Skin epidermis (tissue), 12 donors: ENCODE measurements around the gene PLCD3.
"Not testable (repeated sequence)": the region's sequence is repeated elsewhere in the genome, so short reads cannot be mapped to it uniquely, and the experiment has no call there.

ENCODE experiments used
- H3K27ac ChIP-seq, 21 experiments: fragments of 200-600 bp; sonication (generic) in 11 of 21; one replicate each; pipeline ENCODE4 v1.5.0; 2020; ENCODE audit warnings: mild to moderate bottlenecking in 3 of 21, inconsistent platforms in 2 of 21, moderate library complexity in 2 of 21
- H3K4me3 ChIP-seq, 7 experiments: fragments of 200-600 bp; sonication (generic) in 2 of 7; one replicate each; pipeline ENCODE4 v1.5.0; 2020; ENCODE audit warnings: inconsistent platforms in 2 of 7, mild to moderate bottlenecking in 2 of 7, moderate library complexity in 1 of 7

The PLCD3 gene

DNA sequence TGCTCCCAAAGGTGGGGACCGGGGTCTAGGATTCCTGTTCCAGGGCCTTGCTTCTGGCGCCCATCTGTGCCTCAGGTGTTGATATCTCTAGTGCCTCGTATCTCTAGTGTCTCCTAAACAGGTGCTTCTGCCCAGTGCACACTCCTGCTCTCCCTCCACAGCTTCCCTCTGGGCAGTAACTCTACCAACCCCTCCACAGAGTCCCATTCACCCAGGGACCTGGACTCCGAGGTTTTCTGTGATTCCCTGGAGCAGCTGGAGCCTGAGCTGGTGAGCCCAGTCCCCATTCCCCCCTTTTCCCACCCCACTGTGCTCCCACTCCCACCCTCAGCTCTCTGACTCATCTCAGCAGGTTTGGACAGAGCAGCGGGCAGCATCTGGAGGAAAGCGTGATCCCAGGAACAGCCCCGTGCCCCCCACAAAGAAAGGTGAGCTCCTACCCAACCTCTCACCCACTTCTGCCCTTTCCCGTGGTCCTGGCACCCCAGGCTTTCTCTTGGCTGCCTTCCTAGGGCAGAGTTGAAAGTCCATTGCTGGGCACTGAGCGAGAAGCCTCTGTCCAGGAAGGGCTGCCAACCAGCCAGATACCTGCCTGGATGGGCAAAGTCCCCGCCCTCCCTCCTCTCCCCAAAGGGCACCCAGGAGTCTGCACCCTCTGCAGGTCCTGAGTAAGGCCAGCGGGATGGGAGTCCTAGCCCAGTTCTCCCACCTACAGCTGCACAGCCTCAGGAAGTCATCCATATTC lies 5.4 kb upstream of the PLCD3 start:
- Histone ChIP-seq H3K4me3 (no peak overlapping the region), H3K27ac (peak overlapping the region in 1 of 21 experiments; percentile 72)

DNA sequence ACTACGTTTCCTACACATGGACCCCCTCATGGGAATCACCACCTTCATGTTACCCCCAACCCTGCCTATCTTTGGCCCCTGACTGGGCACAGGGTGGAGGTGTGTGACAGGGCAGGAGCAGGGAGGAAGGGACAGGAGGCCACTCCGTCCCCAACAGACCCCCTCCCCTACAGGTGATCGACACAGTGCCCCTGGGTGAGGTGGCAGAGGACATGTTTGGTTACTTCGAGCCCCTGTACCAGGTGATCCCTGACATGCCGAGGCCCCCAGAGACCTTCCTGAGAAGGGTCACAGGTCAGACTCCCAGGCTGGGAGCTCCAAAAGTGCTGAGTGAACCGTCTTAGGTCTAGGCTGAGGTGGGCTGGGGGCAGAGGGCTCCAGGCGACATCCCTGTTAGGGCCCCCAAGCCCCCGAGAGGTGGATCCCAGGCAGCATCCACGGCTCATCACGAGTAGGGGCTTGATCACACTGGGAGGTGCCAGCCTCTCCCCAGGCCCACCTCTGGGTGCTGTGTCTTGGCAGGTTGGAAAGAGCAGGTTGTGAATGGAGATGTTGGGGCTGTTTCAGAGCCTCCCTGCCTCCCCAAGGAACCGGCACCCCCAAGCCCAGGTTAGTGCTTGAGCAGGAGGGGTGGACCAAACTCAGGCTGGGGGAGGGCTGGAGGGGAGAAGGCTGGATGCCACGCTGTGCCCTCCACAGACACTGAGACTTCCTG lies 4.7 kb upstream of the PLCD3 start:
- Histone ChIP-seq H3K4me3 (no peak overlapping the region), H3K27ac (peak overlapping the region in 3 of 21 experiments; percentile 35 to 72 (median 70))

DNA sequence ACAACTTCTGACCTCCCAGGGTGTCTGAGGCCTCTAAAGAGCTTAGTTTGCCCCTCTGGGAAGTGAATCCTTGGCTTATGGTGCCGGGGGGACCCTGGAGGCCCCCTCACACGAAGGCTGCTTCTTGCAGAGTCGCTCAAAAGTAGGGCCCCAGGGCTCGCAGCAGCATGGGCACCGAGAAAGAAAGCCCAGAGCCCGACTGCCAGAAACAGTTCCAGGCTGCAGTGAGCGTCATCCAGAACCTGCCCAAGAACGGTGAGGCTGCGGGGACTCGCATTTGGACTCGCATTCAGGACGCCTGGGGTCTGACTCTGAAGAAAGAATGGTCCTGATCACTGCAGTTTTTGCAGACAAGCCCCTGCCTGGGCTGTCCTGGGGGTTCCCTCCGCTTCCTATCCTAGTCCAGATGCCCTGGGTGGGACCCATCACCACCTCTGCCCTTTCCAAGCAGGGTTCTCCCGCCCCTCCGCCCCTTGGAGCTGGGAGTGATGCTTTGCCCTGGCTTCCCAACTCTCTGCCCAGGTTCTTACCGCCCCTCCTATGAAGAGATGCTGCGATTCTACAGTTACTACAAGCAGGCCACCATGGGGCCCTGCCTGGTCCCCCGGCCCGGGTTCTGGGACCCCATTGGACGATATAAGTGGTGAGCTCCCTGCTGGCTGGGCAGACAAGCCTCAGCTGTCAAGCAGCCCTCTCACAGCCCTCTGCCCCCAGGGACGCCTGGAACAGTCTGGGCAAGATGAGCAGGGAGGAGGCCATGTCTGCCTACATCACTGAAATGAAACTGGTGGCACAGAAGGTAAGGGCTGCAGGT lies 3.9 kb upstream of the PLCD3 start:
- Histone ChIP-seq H3K4me3 (peak overlapping the region; percentile 47 to 75 (median 63)), H3K27ac (peak overlapping the region in 20 of 21 experiments; percentile 57 to 86 (median 75))

DNA sequence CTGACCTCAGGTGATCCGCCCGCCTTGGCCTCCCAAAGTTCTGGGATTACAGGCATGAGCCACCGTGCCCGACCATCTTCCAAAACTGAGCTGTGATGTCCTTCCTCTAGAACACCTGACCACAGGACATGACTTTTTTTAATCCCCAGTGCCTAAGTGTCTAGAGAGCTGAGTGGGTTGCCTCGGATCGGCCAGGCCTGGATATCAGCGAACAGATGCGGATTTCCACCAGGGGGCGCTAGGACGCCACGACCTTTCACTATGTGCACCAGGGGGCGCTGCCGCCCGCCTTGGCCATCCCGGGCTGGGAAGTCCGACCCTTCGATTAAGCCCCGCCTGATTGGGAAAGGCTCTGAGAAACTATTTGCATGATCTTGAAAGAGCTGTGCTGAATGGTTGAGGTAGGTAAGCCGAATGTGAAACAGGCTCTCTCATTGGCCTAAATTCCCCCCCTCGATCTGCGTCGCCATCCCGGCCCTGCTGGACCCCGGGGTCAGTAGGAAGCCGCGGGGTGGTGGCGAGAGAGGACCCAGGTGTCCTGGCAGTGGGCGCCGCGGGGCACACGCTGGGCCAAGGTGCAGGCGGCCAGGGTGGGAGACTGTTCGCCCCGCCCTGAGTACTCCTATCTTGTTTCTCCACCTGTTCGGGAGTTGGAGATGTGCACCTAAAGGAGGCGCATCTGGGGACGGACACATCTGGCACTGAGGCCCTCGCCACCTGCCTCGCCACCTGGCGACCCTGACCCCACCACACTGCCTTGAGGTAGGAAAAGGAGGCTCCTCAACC lies 3.1 kb upstream of the PLCD3 start, which contains the start of gene ACBD4:
Gene ACBD4 (plus strand): TSS at position 496 of the 786 bp plus-strand sequence. CDS start 458 bp downstream, outside the sequence.
- peak within 1 kb of the TSS; percentile 47 to 75 (median 63) for H3K4me3 ChIP-seq
- H3K27ac ChIP-seq = peak within 1 kb of the TSS in 20 of 21 experiments; percentile 57 to 86 (median 75)

DNA sequence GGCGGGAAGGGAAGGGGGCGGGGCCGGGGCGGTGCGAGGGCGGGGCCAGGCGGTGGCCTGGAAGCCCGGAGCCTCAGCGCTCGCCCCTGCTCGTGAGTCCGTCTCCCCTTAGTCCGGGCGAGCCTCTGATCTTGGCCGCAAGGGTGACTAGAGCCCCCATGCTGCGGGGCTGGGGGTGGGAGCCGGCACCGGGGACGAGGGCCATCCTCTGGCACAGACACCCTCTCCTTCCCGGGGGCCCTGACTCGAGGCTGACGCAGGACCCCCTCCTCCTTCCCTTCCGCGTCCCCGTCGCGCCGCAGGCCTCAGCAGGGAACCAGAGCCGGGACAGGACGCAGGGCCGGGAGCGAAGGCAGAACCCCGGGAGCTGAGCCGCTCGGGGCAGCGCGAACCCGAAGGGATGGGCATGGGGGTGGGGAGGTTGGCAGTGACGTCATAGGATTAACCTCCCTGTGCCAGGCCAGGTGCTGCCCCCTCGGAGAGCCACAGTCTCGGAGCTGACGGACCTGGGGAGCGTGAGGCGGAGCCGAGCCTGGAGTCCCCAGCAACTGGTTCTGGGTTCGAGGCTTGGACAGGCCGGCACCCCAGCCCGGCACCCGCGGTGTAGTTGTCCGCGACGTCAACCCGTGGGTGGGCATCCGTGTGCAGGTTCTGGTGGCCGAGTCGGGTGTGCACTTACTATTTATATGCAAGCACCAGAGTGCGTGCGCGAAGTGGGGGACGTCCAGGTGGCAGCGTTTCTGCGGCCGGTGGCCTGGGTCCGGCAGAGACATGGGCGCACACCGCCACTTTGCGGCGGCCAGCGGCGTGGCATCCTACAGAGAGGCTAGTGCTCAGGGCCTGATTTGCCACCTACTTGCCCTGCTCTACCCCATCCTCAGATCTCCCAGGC lies 503 bp upstream of the PLCD3 start:
- peak overlapping the region; percentile 41 to 85 (median 81) for H3K4me3 ChIP-seq

DNA sequence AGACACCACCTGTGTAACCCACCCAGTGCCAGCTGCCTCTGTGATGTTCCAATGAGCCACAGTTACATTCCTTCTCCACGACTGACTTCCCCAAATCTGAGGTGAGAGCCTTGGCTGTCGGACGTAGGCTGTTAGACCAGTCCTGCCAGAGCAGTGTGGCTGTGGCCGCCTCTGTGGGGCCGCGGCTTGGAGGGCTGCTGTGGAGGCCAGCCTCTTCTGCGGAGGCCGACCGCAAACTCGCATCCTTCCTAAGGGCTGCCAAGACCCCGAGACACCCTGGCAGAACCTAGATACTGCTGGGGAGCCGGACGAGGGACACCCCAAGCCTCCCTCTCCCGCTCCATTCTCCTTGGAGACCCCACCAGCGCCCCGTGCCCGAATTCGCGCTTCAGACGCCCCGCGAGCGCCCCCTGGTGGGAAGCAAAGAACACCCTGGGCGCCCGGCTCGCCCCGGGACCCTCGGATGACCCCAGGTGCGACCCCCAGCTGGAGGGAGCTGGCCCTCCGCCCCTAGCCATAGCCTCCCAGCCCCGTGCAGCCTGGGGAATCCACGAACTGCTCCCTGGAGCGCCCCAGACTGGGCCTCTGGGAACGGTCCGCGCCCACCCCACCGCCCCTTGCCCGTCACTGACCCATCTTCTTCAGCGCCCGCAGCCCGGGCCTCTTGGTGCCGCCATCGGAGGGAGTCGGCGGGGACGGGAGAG lies 547 bp downstream of the PLCD3 start:
- peak overlapping the region in 20 of 21 experiments; percentile 32 to 94 (median 84) for H3K27ac ChIP-seq
- peak overlapping the region; percentile 41 to 85 (median 81) for H3K4me3 ChIP-seq

More for the DNA sequence above, 503 bp upstream of the PLCD3 start:
- H3K27ac ChIP-seq = peak overlapping the region; percentile 34 to 94 (median 84)

DNA sequence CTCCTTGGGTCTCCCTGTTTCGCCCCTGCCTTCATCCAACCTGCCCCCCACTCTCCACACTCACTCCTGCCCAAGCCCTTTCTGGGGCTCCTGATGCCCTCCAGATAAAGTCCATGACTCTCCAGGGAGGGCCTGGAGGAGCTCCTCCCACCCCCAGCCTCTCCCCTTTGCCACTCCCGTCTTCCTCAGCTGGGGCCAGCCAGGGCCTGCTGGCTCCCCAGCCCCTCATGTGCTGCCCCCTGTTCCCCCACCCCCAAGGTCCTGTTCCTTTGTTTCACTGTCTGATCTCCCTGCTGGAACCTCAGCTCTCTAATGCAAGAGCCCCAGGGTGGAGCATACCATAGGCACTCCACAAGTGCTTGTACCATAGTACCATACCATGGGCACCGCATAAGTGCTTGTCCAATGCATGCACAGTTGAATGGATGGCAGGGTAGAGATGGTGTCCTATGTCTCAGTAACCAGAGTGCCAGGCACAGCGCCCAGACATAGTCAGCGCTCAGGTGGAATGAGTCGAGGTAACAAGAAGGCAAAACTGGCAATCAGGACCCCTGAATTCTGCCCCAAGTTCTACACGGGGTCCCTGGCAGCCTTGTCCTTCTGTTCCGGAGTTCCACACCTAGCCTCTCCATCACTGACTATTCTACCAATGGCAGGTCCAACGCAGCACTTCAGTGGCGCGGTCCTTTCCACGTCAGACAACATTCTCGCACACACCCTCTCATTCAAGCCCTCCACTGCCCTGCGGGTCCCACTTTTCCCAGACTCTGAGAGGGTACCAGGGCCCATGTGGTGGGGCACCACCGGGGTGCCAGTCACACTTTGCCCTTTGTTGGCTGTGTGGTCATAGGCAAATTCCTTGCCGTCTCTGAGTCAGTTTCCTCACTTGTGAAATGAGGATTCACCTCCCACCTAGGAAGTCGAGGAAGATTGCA lies 1.4 kb downstream of the PLCD3 start:
- Histone ChIP-seq H3K4me3 (peak overlapping the region in 5 of 7 experiments; percentile 41 to 84 (median 81)), H3K27ac (peak overlapping the region in 11 of 21 experiments; percentile 16 to 94 (median 81))

DNA sequence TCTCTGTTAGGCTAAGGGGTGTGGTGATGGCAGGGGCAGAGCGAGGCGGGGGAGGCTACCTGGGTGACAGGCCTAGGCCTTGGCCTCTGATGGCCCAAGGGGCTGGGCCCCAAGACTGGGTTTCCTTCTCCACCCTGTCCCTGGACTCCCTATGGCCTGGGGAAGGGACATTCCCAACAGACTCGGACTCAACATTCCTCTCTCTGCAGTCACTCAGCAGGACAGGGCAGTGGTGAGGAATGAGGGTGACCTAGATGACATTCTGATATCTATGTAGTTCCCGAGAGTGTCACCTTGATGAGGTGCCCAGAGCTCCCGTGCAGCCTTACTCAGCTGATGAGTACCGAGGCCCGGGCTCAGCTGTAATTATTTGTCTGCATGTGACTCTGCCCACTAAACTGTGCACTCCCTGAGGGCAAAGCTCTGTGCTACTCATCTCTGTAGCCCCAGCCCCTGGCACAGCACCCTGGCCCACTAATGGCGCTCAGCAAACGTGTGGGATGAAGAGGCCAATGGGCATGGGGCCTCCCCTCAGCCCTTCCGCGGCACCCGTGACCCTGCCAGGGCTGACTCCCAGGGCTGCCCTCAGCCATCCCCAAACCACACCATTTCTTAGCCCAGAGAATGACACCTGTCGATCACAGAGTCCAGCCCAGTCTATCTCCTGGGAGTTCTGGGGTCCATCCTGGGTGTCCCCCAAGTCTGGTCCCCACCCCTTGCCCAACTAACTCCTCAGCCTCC lies 2.2 kb downstream of the PLCD3 start:
- H3K4me3 ChIP-seq = no peak overlapping the region
- peak overlapping the region in 10 of 21 experiments; percentile 10 to 94 (median 30) for H3K27ac ChIP-seq

DNA sequence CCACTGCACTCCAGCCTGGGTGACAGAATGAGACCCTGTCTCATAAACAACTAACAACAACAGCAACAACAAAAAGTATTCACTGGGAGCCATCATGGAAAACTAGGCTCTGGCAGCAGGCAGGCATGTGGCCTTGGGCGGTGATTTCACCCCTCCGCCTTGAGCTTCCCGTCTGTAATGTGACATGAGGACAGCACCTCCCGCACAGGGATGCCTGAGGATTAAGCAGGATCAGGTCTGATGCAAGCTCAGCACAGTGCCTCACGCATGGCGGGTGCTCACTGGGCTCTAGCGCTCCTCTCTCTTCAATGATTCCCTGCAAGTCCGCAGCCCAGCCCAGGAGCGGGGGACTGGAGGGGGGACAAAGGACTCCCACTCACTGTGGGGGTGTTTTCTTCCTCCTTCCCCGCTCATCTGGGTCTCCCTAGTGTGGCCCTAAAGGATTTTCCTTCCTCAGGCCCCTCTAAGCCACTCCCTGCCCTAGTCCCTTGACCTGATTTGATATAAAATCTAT lies 2.8 kb downstream of the PLCD3 start:
- Histone ChIP-seq H3K27ac (peak overlapping the region in 9 of 21 experiments; percentile 4 to 94 (median 24)), H3K4me3 (no peak overlapping the region)

DNA sequence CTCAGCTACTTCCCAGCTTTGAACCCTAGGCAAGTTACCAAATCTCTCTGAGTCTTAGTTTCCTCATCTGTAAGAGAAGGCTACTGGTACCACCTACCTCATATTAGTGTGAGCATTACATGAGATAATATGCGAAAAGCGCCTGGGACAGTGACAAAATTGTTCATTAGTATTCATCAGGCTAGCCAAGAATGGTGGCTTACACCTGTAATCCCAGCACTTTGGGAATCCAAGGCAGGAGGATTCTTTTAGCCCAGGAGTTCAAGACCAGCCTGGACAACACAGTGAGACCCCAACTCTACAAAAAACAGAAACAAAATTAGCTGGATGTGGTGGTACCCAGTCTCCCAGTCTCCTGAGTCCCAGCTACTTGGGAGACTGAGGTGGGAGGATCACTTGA lies 3.3 kb downstream of the PLCD3 start:
- H3K27ac ChIP-seq = peak overlapping the region in 11 of 21 experiments; percentile 4 to 79 (median 56)
- H3K4me3 ChIP-seq = no peak overlapping the region

DNA sequence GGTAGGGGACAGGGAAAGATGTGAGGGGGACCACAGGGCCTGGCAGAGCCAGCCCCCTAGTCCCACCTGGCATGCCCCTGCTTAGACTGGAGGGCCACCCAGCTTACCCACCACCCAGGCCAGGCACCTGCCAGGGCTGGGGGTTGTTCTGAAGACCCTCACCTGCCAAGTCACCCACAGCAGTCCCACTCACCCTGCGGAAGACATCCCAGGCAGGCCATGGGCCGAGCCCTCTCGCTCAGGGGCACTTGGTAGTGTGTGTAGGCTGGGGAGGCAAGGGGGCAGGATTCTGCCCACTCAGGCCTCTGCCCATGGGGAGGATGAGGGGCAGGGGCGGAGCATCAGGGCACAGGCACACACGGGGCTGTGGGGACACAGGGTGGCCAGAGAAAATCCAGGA lies 4.0 kb downstream of the PLCD3 start:
- H3K27ac ChIP-seq = peak overlapping the region in 16 of 21 experiments; percentile 8 to 79 (median 55)
- H3K4me3 ChIP-seq = no peak overlapping the region

DNA sequence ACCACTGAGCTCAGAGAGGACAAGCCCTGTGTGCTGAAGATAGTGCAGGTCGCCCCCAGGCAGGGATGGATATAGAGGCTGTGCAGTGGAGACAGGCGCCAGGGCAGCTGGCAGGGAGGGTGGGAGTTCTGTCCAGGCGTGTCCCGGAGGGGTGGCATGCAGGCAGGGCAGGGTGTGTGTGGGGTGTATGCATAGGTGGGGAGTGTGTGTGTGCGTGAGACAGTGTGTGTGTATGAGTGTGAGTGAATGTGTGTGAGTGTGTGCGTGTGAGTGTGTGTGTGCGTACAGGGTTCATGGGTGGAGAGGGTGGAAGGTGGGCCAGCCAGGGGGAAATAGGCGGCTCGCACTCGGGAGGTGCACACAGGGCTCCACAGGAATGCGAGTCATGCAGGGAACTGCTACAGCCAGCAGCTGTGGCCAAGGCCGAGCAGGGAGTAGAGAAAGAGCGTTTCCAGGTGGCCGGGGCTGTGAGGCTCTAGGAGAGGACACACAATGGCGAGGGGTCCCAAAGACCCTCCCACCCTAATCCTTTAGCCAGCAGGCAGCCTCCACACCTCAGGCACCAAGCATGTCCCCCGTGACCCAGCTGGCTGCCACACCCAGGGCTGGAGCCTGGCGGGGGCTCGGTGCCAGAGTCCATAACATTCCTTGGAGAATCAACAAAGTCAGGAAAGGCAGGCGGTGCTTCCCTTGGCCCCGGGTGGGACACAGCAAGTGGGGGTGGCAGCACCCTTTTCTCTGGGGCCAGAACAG lies 4.6 kb downstream of the PLCD3 start:
- Histone ChIP-seq H3K27ac (peak overlapping the region in 16 of 21 experiments; percentile 8 to 79 (median 55)), H3K4me3 (no peak overlapping the region)

DNA sequence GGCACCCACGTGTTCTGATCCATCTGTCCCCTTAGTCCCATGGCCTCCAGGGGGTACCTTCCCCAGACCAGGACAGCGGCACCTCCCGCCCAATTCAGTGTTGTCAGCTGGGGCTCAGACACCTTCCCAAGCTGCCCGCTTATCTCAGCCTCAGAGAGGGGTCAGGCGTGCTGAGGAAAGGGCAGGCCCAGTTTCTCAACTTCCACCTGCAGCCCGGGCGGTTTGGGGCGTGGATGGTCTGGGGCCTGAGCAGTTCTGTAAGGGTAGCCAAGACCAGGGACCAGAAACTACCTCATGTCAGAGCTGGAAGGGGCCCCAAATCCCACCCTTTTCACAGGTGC lies 5.1 kb downstream of the PLCD3 start:
- Histone ChIP-seq H3K4me3 (no peak overlapping the region), H3K27ac (peak overlapping the region in 7 of 21 experiments; percentile 9 to 79 (median 67))

DNA sequence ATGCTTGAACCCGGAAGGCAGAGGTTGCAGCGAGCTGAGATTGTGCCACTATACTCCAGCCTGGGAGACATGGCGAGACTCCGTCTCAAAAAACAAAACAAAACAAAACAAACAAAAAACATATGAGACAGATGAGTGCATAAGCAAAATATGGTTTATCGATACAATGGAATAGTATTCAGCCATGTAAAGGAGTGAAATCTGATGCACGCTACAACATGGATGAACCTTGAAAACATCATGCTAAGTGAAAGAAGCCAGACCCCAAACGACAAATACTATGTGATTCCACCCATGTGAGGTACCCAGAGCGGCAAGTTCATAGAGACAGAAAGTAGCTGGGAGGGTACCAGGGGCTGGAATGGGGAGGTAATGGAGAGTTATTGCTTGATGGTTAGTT lies 6.8 kb downstream of the PLCD3 start:
- Histone ChIP-seq H3K27ac (peak overlapping the region in 1 of 21 experiments; percentile 10), H3K4me3 (no peak overlapping the region)

DNA sequence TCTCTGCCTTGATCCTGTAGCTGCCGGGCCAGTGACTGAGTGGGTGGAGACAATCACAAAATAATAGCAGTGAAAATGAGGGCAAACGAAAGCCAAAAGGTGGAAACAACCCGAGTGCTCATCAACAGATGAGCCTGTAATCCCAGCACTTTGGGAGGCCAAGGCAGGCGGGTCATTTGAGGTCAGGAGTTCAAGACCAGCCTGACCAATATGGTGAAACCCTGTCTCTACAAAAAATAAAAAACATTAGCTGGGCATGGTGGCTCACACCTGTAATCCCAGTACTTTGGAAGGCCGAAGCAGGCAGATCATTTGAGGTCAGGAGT lies 7.6 kb downstream of the PLCD3 start:
- not testable (repeated sequence) for H3K4me3 ChIP-seq
- H3K27ac ChIP-seq = peak overlapping the region in 19 of 21 experiments; percentile 8 to 84 (median 68)
